H1 (cell line): Measurements from ENCODE around the gene ALKBH1. TPM values are rescaled to one million over a fixed set of nuclear protein-coding genes. Genes with fewer than 3 reads are reported as not detected.

Experiments used
- CTCF ChIA-PET: fragments of 300-600 bp; sonication (Branson Sonifier 250); formaldehyde crosslinking; loops from one replicate; lab custom pipeline; 2021; ENCODE audit not compliant: partially characterized antibody; lab: Charles Lee
- POLR2A ChIA-PET: fragments of 300-600 bp; sonication (Branson Sonifier 250); formaldehyde crosslinking; loops from one replicate; lab custom pipeline; 2021; ENCODE audit warnings: inconsistent platforms; ENCODE audit not compliant: partially characterized antibody; lab: Charles Lee
- DNase-seq, 2 experiments: peaks; one replicate each; pipeline versions ENCODE4 v3.0.0 to v3.0.0-alpha.2; 2010 to 2022; ENCODE audit warnings: low spot score in 2 of 2, low read depth in 1 of 2, mixed read lengths in 1 of 2
- FAIRE-seq: peaks from 2 replicates; lab custom pipeline; 2011; peaks lifted over from hg19 to GRCh38; lab: Jason Lieb, UNC
- H2AFZ ChIP-seq: 2 replicates; pipeline ENCODE4 v1.8.1; 2012; ENCODE audit warnings: low read length, inconsistent platforms
- H2AK5ac ChIP-seq: 2 replicates; pipeline ENCODE4 v1.6.1; 2013; ENCODE audit warnings: low read depth, low read length
- H2BK120ac ChIP-seq: replicated peaks from 2 replicates; pipeline ENCODE3; 2013; ENCODE audit warnings: low read depth, low read length, inconsistent platforms
- H2BK12ac ChIP-seq: 2 replicates; pipeline ENCODE4 v1.6.1; 2013; ENCODE audit warnings: low read depth, low read length
- H2BK15ac ChIP-seq: 2 replicates; pipeline ENCODE4 v1.6.1; 2013; ENCODE audit warnings: low read length
- H2BK20ac ChIP-seq: 2 replicates; pipeline ENCODE4 v1.6.1; 2013; ENCODE audit warnings: low read length
- H2BK5ac ChIP-seq: 2 replicates; pipeline ENCODE4 v1.6.1; 2013; ENCODE audit warnings: low read depth, low read length
- H3K14ac ChIP-seq: 2 replicates; pipeline ENCODE4 v1.6.1; 2013; ENCODE audit warnings: inconsistent platforms; ENCODE audit not compliant: insufficient read length
- H3K18ac ChIP-seq: 2 replicates; pipeline ENCODE4 v1.6.1; 2013; ENCODE audit warnings: low read length; ENCODE audit errors: extremely low read depth
- H3K23ac ChIP-seq: 2 replicates; pipeline ENCODE4 v1.6.1; 2013; ENCODE audit warnings: inconsistent platforms; ENCODE audit not compliant: insufficient read length
- H3K23me2 ChIP-seq: 2 replicates; pipeline ENCODE4 v1.6.1; 2013; ENCODE audit warnings: low read depth, low read length
- H3K27ac ChIP-seq: 2 replicates; pipeline ENCODE4 v1.6.1; 2011; ENCODE audit warnings: low read depth, low read length, inconsistent platforms
- H3K27me3 ChIP-seq, 4 experiments: replicated peaks in 1 of 4; 1 replicate in 1 of 4; 2 replicates in 3 of 4; pipeline versions ENCODE4 v1.6.1 to v1.8.1; 2011 to 2013; ENCODE audit warnings: low read length in 3 of 4, mild to moderate bottlenecking in 3 of 4, inconsistent platforms in 2 of 4, mixed read lengths in 2 of 4, moderate library complexity in 1 of 4; ENCODE audit not compliant: control insufficient read depth in 3 of 4, insufficient read depth in 3 of 4; ENCODE audit errors: extremely low read depth in 1 of 4
- H3K36me3 ChIP-seq, 4 experiments: 2 replicates each; pipeline versions ENCODE4 v1.6.1 to v1.8.1; 2011 to 2013; ENCODE audit warnings: mild to moderate bottlenecking in 4 of 4, low read length in 3 of 4, moderate library complexity in 2 of 4, control low read depth in 1 of 4, inconsistent platforms in 1 of 4; ENCODE audit not compliant: insufficient read depth in 4 of 4, control insufficient read depth in 2 of 4
- H3K4ac ChIP-seq: replicated peaks from 2 replicates; pipeline ENCODE3; 2013; ENCODE audit warnings: low read length, low read depth, mixed read lengths, inconsistent platforms; ENCODE audit not compliant: insufficient read length
- H3K4me1 ChIP-seq, 4 experiments: replicated peaks in 1 of 4; 1 replicate in 1 of 4; 2 replicates in 3 of 4; pipeline versions ENCODE4 v1.6.1 to v1.8.1; 2011 to 2013; ENCODE audit warnings: low read length in 3 of 4, inconsistent platforms in 2 of 4, mixed read lengths in 1 of 4; ENCODE audit not compliant: insufficient read depth in 4 of 4, control insufficient read depth in 3 of 4
- H3K4me2 ChIP-seq, 2 experiments: 2 replicates each; pipeline versions ENCODE4 v1.6.1 to v1.8.1; 2011 to 2013; ENCODE audit warnings: low read depth in 2 of 2, low read length in 2 of 2, control low read depth in 1 of 2, inconsistent platforms in 1 of 2, mild to moderate bottlenecking in 1 of 2; ENCODE audit not compliant: insufficient read depth in 1 of 2
- H3K4me3 ChIP-seq, 4 experiments: fragments of 200-600, 300-600 bp in 1 of 4; sonication (generic), shearing (Covaris generic), sonication (Bioruptor Twin) in 1 of 4; 2 replicates each; pipeline versions ENCODE4 v1.5.1 to v1.8.1; 2011 to 2016; ENCODE audit warnings: low read length in 4 of 4, low read depth in 3 of 4, control low read depth in 2 of 4, inconsistent platforms in 2 of 4, mild to moderate bottlenecking in 2 of 4, mixed read lengths in 1 of 4, moderate library complexity in 1 of 4; ENCODE audit not compliant: insufficient read depth in 2 of 4; ENCODE audit errors: extremely low read depth in 1 of 4
- H3K56ac ChIP-seq: replicated peaks from 2 replicates; pipeline ENCODE3; 2013; ENCODE audit warnings: low read depth, mild to moderate bottlenecking, mixed read lengths, low read length, inconsistent platforms; ENCODE audit not compliant: insufficient read length
- H3K79me1 ChIP-seq: 2 replicates; pipeline ENCODE4 v1.6.1; 2013; ENCODE audit warnings: low read depth, low read length, control low read depth
- H3K79me2 ChIP-seq, 2 experiments: 2 replicates each; pipeline versions ENCODE4 v1.6.1 to v1.8.1; 2012 to 2013; ENCODE audit warnings: low read length in 2 of 2, mild to moderate bottlenecking in 2 of 2, inconsistent platforms in 1 of 2; ENCODE audit not compliant: insufficient read depth in 2 of 2, control insufficient read depth in 1 of 2
- H3K9ac ChIP-seq, 4 experiments: replicated peaks in 1 of 4; 1 replicate in 1 of 4; 2 replicates in 3 of 4; pipeline versions ENCODE4 v1.6.1 to v1.8.1; 2011 to 2013; ENCODE audit warnings: low read depth in 3 of 4, low read length in 3 of 4, control low read depth in 2 of 4, mild to moderate bottlenecking in 2 of 4, moderate library complexity in 2 of 4, inconsistent platforms in 1 of 4; ENCODE audit errors: extremely low read depth in 1 of 4
- H3K9me3 ChIP-seq, 2 experiments: 2 replicates each; pipeline versions ENCODE4 v1.6.1 to v1.8.1; 2012 to 2013; ENCODE audit warnings: mild to moderate bottlenecking in 2 of 2, moderate library complexity in 2 of 2, control low read depth in 1 of 2, inconsistent platforms in 1 of 2, low read depth in 1 of 2, low read length in 1 of 2, mixed read lengths in 1 of 2; ENCODE audit not compliant: insufficient read depth in 2 of 2
- H4K20me1 ChIP-seq, 2 experiments: replicated peaks in 1 of 2; 2 replicates each; pipeline versions ENCODE3 to v1.8.1; 2011 to 2013; ENCODE audit warnings: inconsistent platforms in 2 of 2, low read length in 2 of 2, mild to moderate bottlenecking in 1 of 2; ENCODE audit not compliant: insufficient read depth in 2 of 2, control insufficient read depth in 1 of 2
- H4K5ac ChIP-seq: 2 replicates; pipeline ENCODE4 v1.6.1; 2013; ENCODE audit warnings: low read length, low read depth, mixed read lengths, inconsistent platforms; ENCODE audit not compliant: insufficient read length
- H4K8ac ChIP-seq: 2 replicates; pipeline ENCODE4 v1.8.0; 2013; ENCODE audit warnings: mild to moderate bottlenecking, moderate library complexity, low read length, inconsistent platforms; ENCODE audit not compliant: insufficient read depth; ENCODE audit errors: extremely low read depth
- H4K91ac ChIP-seq: replicated peaks from 2 replicates; pipeline ENCODE3; 2013; ENCODE audit warnings: low read length, mixed read lengths, inconsistent platforms; ENCODE audit not compliant: insufficient read length
- ASH2L ChIP-seq: fragments of 200-600, 300-600 bp; sonication (generic); IDR thresholded peaks from one replicate; pipeline ENCODE4 v1.7.1; 2017; ENCODE audit warnings: low read length
- JUN ChIP-seq: IDR thresholded peaks from 2 replicates; pipeline ENCODE4 v1.6.1; 2011; ENCODE audit warnings: low read depth, mild to moderate bottlenecking, improper control_type of control experiment, low read length
- RNF2 ChIP-seq: fragments of 200-900, 300-1000 bp; sonication (generic); IDR thresholded peaks from 2 replicates; pipeline ENCODE4 v1.7.1; 2016; ENCODE audit warnings: borderline replicate concordance, low read depth, mild to moderate bottlenecking, antibody characterized with exemption, low read length; ENCODE audit not compliant: poor library complexity, severe bottlenecking; ENCODE audit errors: missing control alignments
- WGBS, 2 experiments: shearing (Covaris generic) in 1 of 2; methylation state at CpG; one replicate each; pipeline versions ENCODE4 v1.1.6 to v1.1.7; 2013 to 2015; ENCODE audit warnings: low lambda C conversion rate in 2 of 2, mixed read lengths in 2 of 2, inconsistent platforms in 1 of 2, low coverage in 1 of 2, missing lambda C conversion rate in 1 of 2; ENCODE audit not compliant: insufficient replicate concordance in 2 of 2, insufficient coverage in 1 of 2, insufficient read length in 1 of 2; ENCODE audit errors: extremely low coverage in 1 of 2, missing lambda C conversion rate in 1 of 2; 5-methylcytosine and 5-hydroxymethylcytosine counted together
- polyA plus RNA-seq, 7 experiments: library from polyadenylated mRNA; depleted of rRNA in 3 of 7; stranded (reverse) in 5 of 7; unstranded in 2 of 7; fragments of >200 nt in 5 of 7; fragments of 200-250 nt in 2 of 7; gene quantifications; 1 replicate in 5 of 7; 2 replicates in 1 of 7; 4 replicates in 1 of 7; pipeline versions ENCODE4 v1.2.1 to v1.2.3, GENCODE V29; 2011 to 2013; ENCODE audit warnings: missing spikeins in 2 of 7, mixed read lengths in 2 of 7
- total RNA-seq: library from RNA; stranded (reverse); fragmentation: NEBNext Ultra II Directional; extraction: Animal tissue kit (Norgen Biotek cat#: 25700); gene quantifications from 2 replicates; pipeline ENCODE4 v1.2.1, GENCODE V29; 2021

ALKBH1 gene
- total and polyA plus RNA-seq, 2 of the 8 experiments (the other 6 are each of a cell fraction or from before 2014, with no cell fraction given), result 14.3 to 20.0 TPM

DNA sequence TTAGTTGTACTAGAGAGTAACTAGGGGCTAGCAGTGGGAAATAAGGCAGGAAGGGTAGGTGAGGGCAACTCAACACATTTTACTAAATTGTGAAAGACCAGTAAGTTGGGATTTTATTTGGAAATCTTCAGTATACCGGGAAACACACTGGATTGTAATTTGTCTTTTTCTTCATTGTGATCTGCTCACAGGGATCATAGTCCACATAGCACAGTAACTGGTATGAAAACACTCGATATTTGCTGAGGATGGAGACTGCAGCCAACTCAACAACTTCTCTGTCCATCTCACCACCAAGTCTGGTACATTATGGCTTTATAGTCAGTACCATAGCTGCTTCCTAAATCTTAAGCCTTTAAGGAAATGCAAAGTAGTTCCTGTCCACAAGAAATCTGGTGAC lies 2.5 kb upstream of the ALKBH1 start:
- Histone ChIP-seq H2AFZ (no peak overlapping the region), H2BK5ac (no peak overlapping the region), H3K18ac (no peak overlapping the region), H3K4me1 (peaks cover 0 to 2% (median 1%) of the 10 kb centered on the region in 4 experiments; a peak in 2 of 7 replicates), H3K4me3 (0 out of 8 replicates have a peak overlapping the region, but pooled peaks of 1 of the 4 experiments have one; percentile 93), H3K79me1 (peaks cover 4% of the 10 kb centered on the region; the same call in 1 of the 2 replicates), H3K4ac (no peak overlapping the region), H3K14ac (no peak overlapping the region), H2BK12ac (no peak overlapping the region), H3K56ac (no peak overlapping the region), H3K27me3 (no peaks in the 10 kb centered on the region), H2BK20ac (no peak overlapping the region), H4K8ac (no peak overlapping the region), H3K27ac (no peak overlapping the region), H4K91ac (no peak overlapping the region), H4K20me1 (peaks cover 6 to 14% of the 10 kb centered on the region in 2 experiments), H3K9ac (peak overlapping the region in 1 of 4 experiments; percentile 39; a peak in 1 of 7 replicates), H3K79me2 (peaks cover 36 to 88% of the 10 kb centered on the region in 2 experiments), H3K4me2 (no peak overlapping the region; a peak in 1 of 4 replicates), H4K5ac (no peak overlapping the region), H3K23me2 (peaks cover 8% of the 10 kb centered on the region), H2AK5ac (no peak overlapping the region), H2BK120ac (no peak overlapping the region), H3K9me3 (no peaks in the 10 kb centered on the region), H2BK15ac (no peak overlapping the region), H3K23ac (no peak overlapping the region), H3K36me3 (peaks cover 12 to 48% (median 34%) of the 10 kb centered on the region in 4 experiments)
- DNase-seq (no peak), FAIRE-seq (no peak)
- WGBS, 2 experiments, result 87% methylated on average over 2 of the region's 2 CpGs; no CpG with 5 or more reads in 1 of the 2 experiments
- ChIA-PET POLR2A (interaction anchor here (2.5 kb wide), 1 partner anchor 10 kb away, joined by 10 read pairs; no protein-coding TSS in a partner anchor), CTCF (interaction anchor here (1.0 to 1.4 kb wide), 3 partner anchors 14 to 93 kb away, joined by 3 to 5 read pairs (median 4); no protein-coding TSS in a partner anchor)
- no peak for TF ChIP-seq JUN
- no peak for TF ChIP-seq ASH2L
- TF ChIP-seq RNF2, result no peak
